ENCODE results near the gene EPN1. TPM values are rescaled to one million over a fixed set of nuclear protein-coding genes. Genes with fewer than 3 reads are reported as not detected.
A peak's percentile ranks its signal among the peaks of the same experiment; 100 is the strongest.

The EPN1 gene
- total and polyA plus RNA-seq, 9 of the 15 experiments (the other 6 are each of a cell fraction or from before 2014, with no cell fraction given) = 0.08 to 138 (median 12.7) TPM

DNA sequence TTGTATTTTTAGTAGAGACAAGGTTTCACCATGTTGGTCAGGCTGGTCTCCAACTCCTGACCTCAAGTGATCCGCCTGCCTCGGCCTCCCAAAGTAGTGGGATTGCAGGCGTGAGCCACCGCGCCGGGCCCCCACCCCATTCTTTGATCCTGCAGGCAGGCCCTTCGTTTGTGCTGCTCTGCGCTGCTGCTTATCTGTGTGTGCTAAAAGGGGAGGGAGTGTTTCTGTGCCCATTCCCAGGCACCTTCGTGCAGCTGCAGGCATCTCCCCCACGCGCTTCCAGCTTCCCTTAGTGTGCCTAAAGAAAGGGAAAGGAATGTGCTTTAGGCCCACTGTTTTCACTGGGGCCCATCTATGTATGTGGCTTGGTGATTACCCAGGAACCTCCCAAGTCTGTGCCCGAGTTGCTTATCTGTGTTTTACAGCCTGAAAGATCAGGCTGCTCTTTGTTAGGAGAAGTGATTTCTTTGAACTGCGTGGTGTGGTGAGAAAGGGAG is 27.2 kb downstream of the EPN1 start (continued):
- TF ChIP-seq, protein P1, sequence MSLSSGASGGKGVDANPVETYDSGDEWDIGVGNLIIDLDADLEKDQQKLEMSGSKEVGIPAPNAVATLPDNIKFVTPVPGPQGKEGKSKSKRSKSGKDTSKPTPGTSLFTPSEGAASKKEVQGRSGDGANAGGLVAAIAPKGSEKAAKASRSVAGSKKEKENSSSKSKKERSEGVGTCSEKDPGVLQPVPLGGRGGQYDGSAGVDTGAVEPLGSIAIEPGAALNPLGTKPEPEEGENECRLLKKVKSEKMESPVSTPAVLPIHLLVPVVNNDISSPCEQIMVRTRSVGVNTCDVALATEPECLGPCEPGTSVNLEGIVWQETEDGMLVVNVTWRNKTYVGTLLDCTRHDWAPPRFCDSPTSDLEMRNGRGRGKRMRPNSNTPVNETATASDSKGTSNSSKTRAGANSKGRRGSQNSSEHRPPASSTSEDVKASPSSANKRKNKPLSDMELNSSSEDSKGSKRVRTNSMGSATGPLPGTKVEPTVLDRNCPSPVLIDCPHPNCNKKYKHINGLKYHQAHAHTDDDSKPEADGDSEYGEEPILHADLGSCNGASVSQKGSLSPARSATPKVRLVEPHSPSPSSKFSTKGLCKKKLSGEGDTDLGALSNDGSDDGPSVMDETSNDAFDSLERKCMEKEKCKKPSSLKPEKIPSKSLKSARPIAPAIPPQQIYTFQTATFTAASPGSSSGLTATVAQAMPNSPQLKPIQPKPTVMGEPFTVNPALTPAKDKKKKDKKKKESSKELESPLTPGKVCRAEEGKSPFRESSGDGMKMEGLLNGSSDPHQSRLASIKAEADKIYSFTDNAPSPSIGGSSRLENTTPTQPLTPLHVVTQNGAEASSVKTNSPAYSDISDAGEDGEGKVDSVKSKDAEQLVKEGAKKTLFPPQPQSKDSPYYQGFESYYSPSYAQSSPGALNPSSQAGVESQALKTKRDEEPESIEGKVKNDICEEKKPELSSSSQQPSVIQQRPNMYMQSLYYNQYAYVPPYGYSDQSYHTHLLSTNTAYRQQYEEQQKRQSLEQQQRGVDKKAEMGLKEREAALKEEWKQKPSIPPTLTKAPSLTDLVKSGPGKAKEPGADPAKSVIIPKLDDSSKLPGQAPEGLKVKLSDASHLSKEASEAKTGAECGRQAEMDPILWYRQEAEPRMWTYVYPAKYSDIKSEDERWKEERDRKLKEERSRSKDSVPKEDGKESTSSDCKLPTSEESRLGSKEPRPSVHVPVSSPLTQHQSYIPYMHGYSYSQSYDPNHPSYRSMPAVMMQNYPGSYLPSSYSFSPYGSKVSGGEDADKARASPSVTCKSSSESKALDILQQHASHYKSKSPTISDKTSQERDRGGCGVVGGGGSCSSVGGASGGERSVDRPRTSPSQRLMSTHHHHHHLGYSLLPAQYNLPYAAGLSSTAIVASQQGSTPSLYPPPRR (CRISPR knock-in tag; IDR thresholded peaks at IDR 0.05; ENCODE audit: borderline replicate concordance) = no peak
- TF ChIP-seq KDM4B (IDR thresholded peaks at IDR 0.05; ENCODE audit: borderline replicate concordance in 2 of 2, low read depth in 1 of 2) = no peak
- TF ChIP-seq ZNF77 (CRISPR knock-in tag; IDR thresholded peaks at IDR 0.05) = no peak
- TF ChIP-seq CBX5 (IDR thresholded peaks at IDR 0.05; ENCODE audit: borderline replicate concordance, low read depth) = no peak
- no peak for TF ChIP-seq TEAD2 (tag; IDR thresholded peaks at IDR 0.05)
- no peak for TF ChIP-seq ZC3H4 (CRISPR knock-in tag; IDR thresholded peaks at IDR 0.05; ENCODE audit: borderline replicate concordance)
- no peak for TF ChIP-seq ZBTB8A (IDR thresholded peaks at IDR 0.05; ENCODE audit: partially characterized antibody)
- TF ChIP-seq, protein P2, sequence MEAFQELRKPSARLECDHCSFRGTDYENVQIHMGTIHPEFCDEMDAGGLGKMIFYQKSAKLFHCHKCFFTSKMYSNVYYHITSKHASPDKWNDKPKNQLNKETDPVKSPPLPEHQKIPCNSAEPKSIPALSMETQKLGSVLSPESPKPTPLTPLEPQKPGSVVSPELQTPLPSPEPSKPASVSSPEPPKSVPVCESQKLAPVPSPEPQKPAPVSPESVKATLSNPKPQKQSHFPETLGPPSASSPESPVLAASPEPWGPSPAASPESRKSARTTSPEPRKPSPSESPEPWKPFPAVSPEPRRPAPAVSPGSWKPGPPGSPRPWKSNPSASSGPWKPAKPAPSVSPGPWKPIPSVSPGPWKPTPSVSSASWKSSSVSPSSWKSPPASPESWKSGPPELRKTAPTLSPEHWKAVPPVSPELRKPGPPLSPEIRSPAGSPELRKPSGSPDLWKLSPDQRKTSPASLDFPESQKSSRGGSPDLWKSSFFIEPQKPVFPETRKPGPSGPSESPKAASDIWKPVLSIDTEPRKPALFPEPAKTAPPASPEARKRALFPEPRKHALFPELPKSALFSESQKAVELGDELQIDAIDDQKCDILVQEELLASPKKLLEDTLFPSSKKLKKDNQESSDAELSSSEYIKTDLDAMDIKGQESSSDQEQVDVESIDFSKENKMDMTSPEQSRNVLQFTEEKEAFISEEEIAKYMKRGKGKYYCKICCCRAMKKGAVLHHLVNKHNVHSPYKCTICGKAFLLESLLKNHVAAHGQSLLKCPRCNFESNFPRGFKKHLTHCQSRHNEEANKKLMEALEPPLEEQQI (IDR thresholded peaks at IDR 0.05) = peak; percentile 19; the same call in 1 of the 2 replicates
- TF ChIP-seq C11orf30 (IDR thresholded peaks at IDR 0.05; ENCODE audit: low read depth) = no peak
- no peak for TF ChIP-seq IFI16 (CRISPR knock-in tag; IDR thresholded peaks at IDR 0.05)
- TF ChIP-seq, protein P3, sequence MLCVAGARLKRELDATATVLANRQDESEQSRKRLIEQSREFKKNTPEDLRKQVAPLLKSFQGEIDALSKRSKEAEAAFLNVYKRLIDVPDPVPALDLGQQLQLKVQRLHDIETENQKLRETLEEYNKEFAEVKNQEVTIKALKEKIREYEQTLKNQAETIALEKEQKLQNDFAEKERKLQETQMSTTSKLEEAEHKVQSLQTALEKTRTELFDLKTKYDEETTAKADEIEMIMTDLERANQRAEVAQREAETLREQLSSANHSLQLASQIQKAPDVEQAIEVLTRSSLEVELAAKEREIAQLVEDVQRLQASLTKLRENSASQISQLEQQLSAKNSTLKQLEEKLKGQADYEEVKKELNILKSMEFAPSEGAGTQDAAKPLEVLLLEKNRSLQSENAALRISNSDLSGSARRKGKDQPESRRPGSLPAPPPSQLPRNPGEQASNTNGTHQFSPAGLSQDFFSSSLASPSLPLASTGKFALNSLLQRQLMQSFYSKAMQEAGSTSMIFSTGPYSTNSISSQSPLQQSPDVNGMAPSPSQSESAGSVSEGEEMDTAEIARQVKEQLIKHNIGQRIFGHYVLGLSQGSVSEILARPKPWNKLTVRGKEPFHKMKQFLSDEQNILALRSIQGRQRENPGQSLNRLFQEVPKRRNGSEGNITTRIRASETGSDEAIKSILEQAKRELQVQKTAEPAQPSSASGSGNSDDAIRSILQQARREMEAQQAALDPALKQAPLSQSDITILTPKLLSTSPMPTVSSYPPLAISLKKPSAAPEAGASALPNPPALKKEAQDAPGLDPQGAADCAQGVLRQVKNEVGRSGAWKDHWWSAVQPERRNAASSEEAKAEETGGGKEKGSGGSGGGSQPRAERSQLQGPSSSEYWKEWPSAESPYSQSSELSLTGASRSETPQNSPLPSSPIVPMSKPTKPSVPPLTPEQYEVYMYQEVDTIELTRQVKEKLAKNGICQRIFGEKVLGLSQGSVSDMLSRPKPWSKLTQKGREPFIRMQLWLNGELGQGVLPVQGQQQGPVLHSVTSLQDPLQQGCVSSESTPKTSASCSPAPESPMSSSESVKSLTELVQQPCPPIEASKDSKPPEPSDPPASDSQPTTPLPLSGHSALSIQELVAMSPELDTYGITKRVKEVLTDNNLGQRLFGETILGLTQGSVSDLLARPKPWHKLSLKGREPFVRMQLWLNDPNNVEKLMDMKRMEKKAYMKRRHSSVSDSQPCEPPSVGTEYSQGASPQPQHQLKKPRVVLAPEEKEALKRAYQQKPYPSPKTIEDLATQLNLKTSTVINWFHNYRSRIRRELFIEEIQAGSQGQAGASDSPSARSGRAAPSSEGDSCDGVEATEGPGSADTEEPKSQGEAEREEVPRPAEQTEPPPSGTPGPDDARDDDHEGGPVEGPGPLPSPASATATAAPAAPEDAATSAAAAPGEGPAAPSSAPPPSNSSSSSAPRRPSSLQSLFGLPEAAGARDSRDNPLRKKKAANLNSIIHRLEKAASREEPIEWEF (CRISPR knock-in tag; IDR thresholded peaks at IDR 0.05) = no peak
- TF ChIP-seq, protein P4, sequence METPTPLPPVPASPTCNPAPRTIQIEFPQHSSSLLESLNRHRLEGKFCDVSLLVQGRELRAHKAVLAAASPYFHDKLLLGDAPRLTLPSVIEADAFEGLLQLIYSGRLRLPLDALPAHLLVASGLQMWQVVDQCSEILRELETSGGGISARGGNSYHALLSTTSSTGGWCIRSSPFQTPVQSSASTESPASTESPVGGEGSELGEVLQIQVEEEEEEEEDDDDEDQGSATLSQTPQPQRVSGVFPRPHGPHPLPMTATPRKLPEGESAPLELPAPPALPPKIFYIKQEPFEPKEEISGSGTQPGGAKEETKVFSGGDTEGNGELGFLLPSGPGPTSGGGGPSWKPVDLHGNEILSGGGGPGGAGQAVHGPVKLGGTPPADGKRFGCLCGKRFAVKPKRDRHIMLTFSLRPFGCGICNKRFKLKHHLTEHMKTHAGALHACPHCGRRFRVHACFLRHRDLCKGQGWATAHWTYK (CRISPR knock-in tag; IDR thresholded peaks at IDR 0.05) = no peak
- no peak for TF ChIP-seq ZFPM2 (CRISPR knock-in tag; IDR thresholded peaks at IDR 0.05)
- no peak for TF ChIP-seq ZNF583 (CRISPR knock-in tag; IDR thresholded peaks at IDR 0.05)
- TF ChIP-seq GATA2 (CRISPR knock-in tag; IDR thresholded peaks at IDR 0.05) = peak; percentile 83
